ENCODE data around the gene RABGAP1.

DNA sequence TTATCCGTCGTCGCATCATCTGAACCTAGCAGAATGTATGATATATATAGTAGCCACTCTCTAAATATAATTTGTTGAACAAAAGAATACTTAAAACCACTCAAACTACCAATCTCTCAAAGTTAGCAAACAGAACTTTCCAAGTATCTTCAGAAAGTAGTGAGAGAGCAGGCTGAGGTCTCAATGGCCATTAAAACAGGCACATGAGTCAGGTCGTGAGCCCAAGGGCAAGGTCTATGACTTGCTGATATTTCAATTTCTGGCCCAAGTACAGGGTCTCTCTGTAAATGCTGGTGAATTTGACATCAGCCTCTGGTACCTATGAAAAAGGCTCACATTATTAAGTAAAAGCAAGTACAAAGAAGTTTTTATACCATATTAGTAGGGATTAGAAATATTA lies 187.8 kb downstream of the RABGAP1 start:
- TF ChIP-seq CTCF (IDR thresholded peaks at IDR 0.05), result no peak
- TF ChIP-seq POLR2A (IDR thresholded peaks at IDR 0.05), result no peak

All from testis (tissue), 2 donors.